PC-3 (cell line): Measurements from ENCODE around the gene NADK2. TPM values are rescaled to one million over a fixed set of nuclear protein-coding genes. Genes with fewer than 3 reads are reported as not detected.

Experiments
- ATAC-seq: fragments of 200-7000 bp; cut with Tn5 transposase; 2 replicates; pipeline ENCODE4 v1.9.1; 2020; ENCODE audit warnings: mild to moderate bottlenecking, moderate library complexity
- BruUV-seq: library from RNA; stranded (reverse); fragments of 400-500 nt; replicated peaks from 2 replicates; lab custom pipeline; 2021; lab: Mats Ljungman, UMichigan
- CTCF ChIA-PET: fragments of 300-600 bp; sonication (Branson Sonifier 250); formaldehyde crosslinking; loops from one replicate; lab custom pipeline; 2022; ENCODE audit warnings: antibody characterized with exemption; lab: Charles Lee
- POLR2A ChIA-PET: fragments of 300-600 bp; sonication (Branson Sonifier 250); formaldehyde crosslinking; loops from one replicate; lab custom pipeline; 2022; ENCODE audit warnings: antibody characterized with exemption; ENCODE audit not compliant: unreplicated experiment; lab: Charles Lee
- DNase-seq: peaks from one replicate; pipeline ENCODE4 v3.0.0-alpha.2; 2015
- H2AFZ ChIP-seq: fragments of 300-600 bp; sonication (generic); 2 replicates; pipeline ENCODE4 v1.6.0; 2016; ENCODE audit warnings: antibody characterized with exemption, low read length
- H3F3A ChIP-seq: fragments of 300-600 bp; sonication (generic); one replicate; pipeline ENCODE4 v1.6.0; 2017; ENCODE audit warnings: antibody characterized with exemption, low read length, control low read depth, mild to moderate bottlenecking; ENCODE audit not compliant: unreplicated experiment
- H3K27ac ChIP-seq: fragments of 300-600 bp; sonication (generic); 2 replicates; pipeline ENCODE4 v1.5.1; 2016; ENCODE audit warnings: mild to moderate bottlenecking, low read length
- H3K27me3 ChIP-seq: fragments of 300-600 bp; sonication (generic); 2 replicates; pipeline ENCODE4 v1.6.1; 2016; ENCODE audit warnings: low read length, mixed read lengths
- H3K36me3 ChIP-seq: fragments of 300-600 bp; sonication (generic); 2 replicates; pipeline ENCODE4 v1.6.1; 2016; ENCODE audit warnings: low read depth, mixed run types, low read length, mixed read lengths
- H3K4me1 ChIP-seq: fragments of 300-600 bp; sonication (generic); 2 replicates; pipeline ENCODE4 v1.5.1; 2016; ENCODE audit warnings: low read length; ENCODE audit not compliant: insufficient read depth
- H3K4me2 ChIP-seq: fragments of 300-600 bp; sonication (generic); 2 replicates; pipeline ENCODE4 v1.6.0; 2016; ENCODE audit warnings: low read length
- H3K4me3 ChIP-seq: fragments of 300-600 bp; sonication (generic); 2 replicates; pipeline ENCODE4 v1.5.1; 2016; ENCODE audit warnings: mild to moderate bottlenecking, low read length, mixed read lengths
- H3K79me2 ChIP-seq: fragments of 300-600 bp; sonication (generic); 2 replicates; pipeline ENCODE4 v1.6.1; 2017; ENCODE audit warnings: low read length, mixed read lengths
- H3K9ac ChIP-seq: fragments of 300-600 bp; sonication (generic); 2 replicates; pipeline ENCODE4 v1.6.0; 2016; ENCODE audit warnings: mild to moderate bottlenecking, low read length
- H3K9me2 ChIP-seq: fragments of 300-600 bp; sonication (generic); replicated peaks from 2 replicates; pipeline ENCODE4 v1.6.1; 2016; ENCODE audit warnings: mixed run types, low read length, mixed read lengths
- H3K9me3 ChIP-seq: fragments of 300-600 bp; sonication (generic); 2 replicates; pipeline ENCODE4 v1.6.1; 2016; ENCODE audit warnings: low read length, mixed read lengths
- H4K20me1 ChIP-seq: fragments of 300-600 bp; sonication (generic); 2 replicates; pipeline ENCODE4 v1.6.1; 2016; ENCODE audit warnings: low read length, mixed read lengths
- EZH2 ChIP-seq: fragments of 300-600 bp; sonication (generic); IDR thresholded peaks from one replicate; pipeline ENCODE4 v1.6.1; 2017; ENCODE audit warnings: antibody characterized with exemption, mild to moderate bottlenecking, low read length; ENCODE audit not compliant: unreplicated experiment
- EZH2phosphoT487 ChIP-seq: fragments of 300-600 bp; sonication (generic); IDR thresholded peaks from 2 replicates; pipeline ENCODE4 v1.6.1; 2018; ENCODE audit warnings: mild to moderate bottlenecking, antibody characterized with exemption, low read length, borderline replicate concordance
- intact Hi-C: fragments of 100-400 bp; cut with micrococcal nuclease; formaldehyde crosslinking; loops from 2 replicates; pipeline ENCODE4 v1.9.0; 2023
- total RNA-seq: library from RNA; depleted of rRNA; stranded (reverse); fragments of >200 nt; gene quantifications from 2 replicates; pipeline ENCODE4 v1.2.3, GENCODE V29; 2014
- TF ChIP-seq, protein P1 (sequence below): fragments of 300-600 bp; sonication (generic); conservative IDR thresholded peaks from 2 replicates; pipeline ENCODE4 v1.5.1; 2017; ENCODE audit warnings: antibody characterized with exemption, low read depth, mild to moderate bottlenecking, low read length

The NADK2 gene
- total RNA-seq, 1 experiment from 2014 or later: 17.7 TPM

DNA sequence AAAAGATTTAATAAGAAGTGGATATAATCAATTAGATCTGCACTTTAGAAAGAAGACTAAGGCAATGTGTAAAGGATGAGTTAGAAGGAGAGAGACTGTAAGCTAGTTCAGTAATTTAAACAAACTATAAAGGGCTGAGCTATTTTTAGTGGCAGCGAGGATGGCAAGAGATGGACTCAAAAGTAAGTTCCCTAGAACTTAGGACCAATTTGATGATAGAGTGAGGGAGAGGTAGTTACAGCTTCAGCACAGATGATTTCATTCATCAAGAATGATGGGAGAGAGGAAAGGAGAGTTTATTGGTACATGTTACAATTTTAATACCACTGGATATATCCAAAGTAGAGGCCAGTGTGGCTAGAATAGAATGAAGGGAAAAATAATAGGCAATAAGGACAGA, 19.1 kb downstream of the NADK2 start:
- ChIA-PET POLR2A (no interaction called here), CTCF (interaction anchor here (0.6 kb wide), 1 partner anchor 20 kb away, joined by 3 read pairs; no protein-coding TSS in a partner anchor)
- intact Hi-C loops: no loop called here
- peaks cover 13% of the 10 kb centered on the region for H3K36me3 ChIP-seq
- no peak overlapping the region for H3K9ac ChIP-seq
- ATAC-seq (no peak), DNase-seq (no peak)
- H3K4me2 ChIP-seq: no peak overlapping the region
- H3K4me3 ChIP-seq: no peak overlapping the region
- H3K27me3 ChIP-seq: no peaks in the 10 kb centered on the region
- no peaks in the 10 kb centered on the region for H3K9me2 ChIP-seq
- H3K4me1 ChIP-seq: no peaks in the 10 kb centered on the region; the same call in 1 of the 2 replicates
- H3K79me2 ChIP-seq: no peaks in the 10 kb centered on the region
- no peak overlapping the region for H2AFZ ChIP-seq
- H3F3A ChIP-seq: no peaks in the 10 kb centered on the region
- TF ChIP-seq EZH2phosphoT487: no peak
- TF ChIP-seq, protein P1, sequence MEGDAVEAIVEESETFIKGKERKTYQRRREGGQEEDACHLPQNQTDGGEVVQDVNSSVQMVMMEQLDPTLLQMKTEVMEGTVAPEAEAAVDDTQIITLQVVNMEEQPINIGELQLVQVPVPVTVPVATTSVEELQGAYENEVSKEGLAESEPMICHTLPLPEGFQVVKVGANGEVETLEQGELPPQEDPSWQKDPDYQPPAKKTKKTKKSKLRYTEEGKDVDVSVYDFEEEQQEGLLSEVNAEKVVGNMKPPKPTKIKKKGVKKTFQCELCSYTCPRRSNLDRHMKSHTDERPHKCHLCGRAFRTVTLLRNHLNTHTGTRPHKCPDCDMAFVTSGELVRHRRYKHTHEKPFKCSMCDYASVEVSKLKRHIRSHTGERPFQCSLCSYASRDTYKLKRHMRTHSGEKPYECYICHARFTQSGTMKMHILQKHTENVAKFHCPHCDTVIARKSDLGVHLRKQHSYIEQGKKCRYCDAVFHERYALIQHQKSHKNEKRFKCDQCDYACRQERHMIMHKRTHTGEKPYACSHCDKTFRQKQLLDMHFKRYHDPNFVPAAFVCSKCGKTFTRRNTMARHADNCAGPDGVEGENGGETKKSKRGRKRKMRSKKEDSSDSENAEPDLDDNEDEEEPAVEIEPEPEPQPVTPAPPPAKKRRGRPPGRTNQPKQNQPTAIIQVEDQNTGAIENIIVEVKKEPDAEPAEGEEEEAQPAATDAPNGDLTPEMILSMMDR: no peak
- no peak for TF ChIP-seq EZH2
- H3K27ac ChIP-seq: no peak overlapping the region
- no peaks in the 10 kb centered on the region for H4K20me1 ChIP-seq
- BruUV-seq: no TSS peak
- H3K9me3 ChIP-seq: no peaks in the 10 kb centered on the region

DNA sequence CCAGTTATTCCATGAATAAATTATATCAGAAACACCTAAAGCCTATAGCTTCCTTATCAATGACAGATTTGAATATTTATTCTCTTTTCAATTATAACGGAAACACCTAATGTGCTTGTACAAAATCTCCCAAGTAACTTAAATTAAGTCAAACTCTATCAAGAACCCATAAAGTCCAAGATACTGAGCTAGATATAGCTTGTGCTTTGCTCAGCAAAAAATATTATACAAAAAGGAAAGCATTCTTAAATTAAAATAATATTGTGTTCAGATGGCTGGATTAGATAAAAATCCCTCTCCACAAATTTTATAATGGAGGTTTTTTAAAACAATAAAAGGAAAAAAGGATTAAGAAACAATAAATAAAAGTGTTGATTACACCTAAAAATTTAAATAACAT, 23.7 kb downstream of the NADK2 start:
- H3K4me3 ChIP-seq: no peak overlapping the region
- no peaks in the 10 kb centered on the region for H3K4me1 ChIP-seq
- POLR2A ChIA-PET: no interaction called here
- no peaks in the 10 kb centered on the region for H3K79me2 ChIP-seq
- peaks cover 13% of the 10 kb centered on the region for H3K36me3 ChIP-seq
- no peaks in the 10 kb centered on the region for H3K9me3 ChIP-seq
- H4K20me1 ChIP-seq: no peaks in the 10 kb centered on the region
- CTCF ChIA-PET: no interaction called here
- no peak overlapping the region for H3K27ac ChIP-seq
- H3K9me2 ChIP-seq: no peaks in the 10 kb centered on the region
- no TSS peak for BruUV-seq
- no peak overlapping the region for H2AFZ ChIP-seq
- no peak for DNase-seq
- intact Hi-C loops: no loop called here
- no peaks in the 10 kb centered on the region for H3F3A ChIP-seq
- H3K4me2 ChIP-seq: no peak overlapping the region
- TF ChIP-seq EZH2 (no peak), EZH2phosphoT487 (no peak)
- TF ChIP-seq, protein P1: no peak
- no peak for ATAC-seq
- H3K9ac ChIP-seq: no peak overlapping the region
- H3K27me3 ChIP-seq: no peaks in the 10 kb centered on the region

DNA sequence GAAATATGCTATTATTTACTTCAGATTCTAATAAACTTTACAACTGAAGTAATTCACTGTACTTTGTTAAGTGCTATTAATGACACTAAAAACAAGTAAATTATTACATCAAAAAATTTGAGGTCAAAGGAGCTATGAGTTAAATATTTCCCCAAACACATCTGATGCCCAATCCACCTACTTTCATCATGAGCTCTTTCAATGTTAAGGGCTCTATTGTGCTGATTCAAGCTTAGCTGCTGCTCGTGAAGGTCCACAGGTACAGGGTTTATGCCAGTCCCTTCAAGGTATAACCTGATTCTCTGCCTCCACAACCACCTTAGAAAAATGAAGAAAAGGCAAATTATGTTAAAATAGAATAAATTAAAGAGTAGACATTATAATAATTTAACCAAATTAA, 24.2 kb downstream of the NADK2 start:
- Histone ChIP-seq H2AFZ (no peak overlapping the region), H3K9me2 (no peaks in the 10 kb centered on the region), H3K36me3 (peaks cover 13% of the 10 kb centered on the region), H3F3A (no peaks in the 10 kb centered on the region), H3K79me2 (no peaks in the 10 kb centered on the region), H3K4me2 (no peak overlapping the region), H3K4me3 (no peak overlapping the region), H3K27me3 (no peaks in the 10 kb centered on the region), H4K20me1 (no peaks in the 10 kb centered on the region), H3K4me1 (no peaks in the 10 kb centered on the region), H3K9ac (no peak overlapping the region), H3K9me3 (no peaks in the 10 kb centered on the region), H3K27ac (no peak overlapping the region)
- ChIA-PET CTCF (no interaction called here), POLR2A (no interaction called here)
- TF ChIP-seq, protein P1: no peak
- intact Hi-C loops: no loop called here
- no peak for DNase-seq
- no TSS peak for BruUV-seq
- no peak for ATAC-seq
